Activated naive CD4-positive, alpha-beta T cell treated with anti-CD3 and anti-CD28 coated beads, Interleukin-2, amount 10 ng/mL, durations not matched to agents 5 hours and 36 hours (primary cell): ENCODE data around the gene LRRC71. TPM values are rescaled to one million over a fixed set of nuclear protein-coding genes. Genes with fewer than 3 reads are reported as not detected.

Experiments used
- microRNA-seq: library from miRNA; unstranded; fragments of <30 nt; microRNA quantifications from one replicate; pipeline ENCODE4 v1.2.0, GENCODE V29; 2022; ENCODE audit warnings: borderline microRNAs expressed, borderline replicate concordance
- total RNA-seq, 2 experiments: library from RNA; stranded (reverse); gene quantifications; one replicate each; pipeline ENCODE4 v1.2.3, GENCODE V29; 2021

The LRRC71 gene
- not detected for total RNA-seq

DNA sequence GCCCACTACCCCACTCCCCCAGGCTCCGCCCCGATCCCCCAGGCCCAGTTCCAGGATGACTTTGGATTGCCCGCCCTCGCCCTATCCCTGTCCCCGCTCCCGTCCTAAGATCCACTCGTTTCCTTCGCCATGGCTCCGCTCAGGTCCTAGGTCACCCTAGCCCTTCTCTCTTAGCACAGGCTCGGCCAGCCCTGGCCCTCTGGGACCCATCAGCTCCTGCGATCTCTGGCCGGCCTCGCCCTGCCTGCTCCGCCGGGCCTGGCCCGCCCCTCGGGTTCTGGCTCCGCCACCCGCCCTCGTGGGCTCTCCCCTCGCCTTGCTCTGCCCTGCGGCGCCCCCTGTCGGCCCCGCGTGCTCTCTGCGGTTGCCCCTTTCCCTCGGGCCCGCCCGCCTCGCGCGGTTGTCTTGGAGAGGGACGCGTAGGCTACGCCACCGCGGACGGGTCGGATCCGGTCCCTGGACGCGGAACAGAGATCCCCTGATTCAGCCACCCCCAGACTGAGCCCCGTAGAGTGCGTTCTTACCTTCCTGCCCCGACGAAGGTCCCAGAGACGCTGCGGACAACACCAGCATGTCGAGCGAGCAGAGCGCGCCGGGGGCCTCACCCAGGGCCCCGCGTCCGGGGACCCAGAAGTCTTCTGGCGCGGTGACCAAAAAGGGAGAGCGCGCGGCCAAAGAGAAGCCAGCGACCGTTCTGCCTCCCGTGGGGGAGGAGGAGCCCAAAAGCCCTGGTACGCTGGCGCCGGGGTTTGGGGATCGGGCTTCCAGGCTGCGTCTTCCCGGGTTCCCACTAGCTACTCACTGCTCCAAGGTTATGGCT lies at the start of gene LRRC71:
Gene LRRC71 (plus strand): TSS at position 400 of the 820 bp plus-strand sequence. CDS start 172 bp downstream, at position 572.

DNA sequence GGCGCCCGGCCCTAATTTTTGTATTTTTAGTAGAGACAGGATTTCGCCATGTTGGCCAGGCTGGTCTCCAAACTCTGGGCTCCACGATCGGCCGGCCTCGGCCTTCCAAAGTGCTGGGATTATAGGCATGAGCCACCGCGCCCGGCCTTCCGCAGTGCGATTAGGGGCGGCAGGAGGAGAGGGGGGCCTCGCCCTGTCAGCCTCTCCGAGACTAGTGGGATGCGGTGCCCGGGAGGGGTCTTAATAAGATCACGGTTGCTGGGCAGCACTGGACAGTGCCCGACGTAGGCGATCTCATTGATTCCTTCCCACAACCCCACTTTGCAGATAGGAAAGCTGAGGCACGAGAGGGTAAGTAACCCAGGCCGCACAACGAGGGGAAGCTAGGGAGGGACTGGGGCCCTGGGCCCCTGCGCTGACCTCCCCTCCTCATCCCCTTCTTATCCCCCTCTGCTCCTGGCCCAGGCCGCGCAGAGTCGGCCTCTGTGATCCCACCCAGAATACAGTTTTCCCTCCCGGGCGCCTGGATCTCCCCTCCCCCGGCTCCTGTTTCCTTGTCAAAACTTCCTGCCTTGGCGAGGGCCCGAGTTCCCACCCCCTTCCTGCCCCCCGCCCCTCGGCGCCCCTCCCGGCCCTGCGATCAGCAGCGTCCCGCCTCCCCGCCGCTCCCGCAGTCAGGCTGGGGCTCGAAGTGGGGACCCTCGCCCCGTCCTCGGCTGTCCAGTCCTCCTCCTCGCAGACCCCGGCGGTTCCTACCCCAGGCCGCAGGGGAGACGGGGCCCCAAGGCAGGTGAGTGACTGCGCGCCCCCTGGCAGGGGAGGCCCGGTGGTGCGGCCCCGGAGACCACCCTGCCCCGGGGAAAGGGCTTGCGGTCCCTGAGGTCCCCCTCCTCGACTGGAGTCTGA lies 27.1 kb upstream of the LRRC71 start, which contains the start of gene PEAR1:
Gene PEAR1 (plus strand): TSS at position 671 of the 906 bp plus-strand sequence. CDS start 10,209 bp downstream, outside the sequence.

Small RNA genes lying within 50 kb of the gene (microRNA-seq; reads per million reads assigned to microRNA genes)
- not detected for gene MIR765

Other genes with a start within 250 kb of the LRRC71 start
- not detected for gene NES, start 243.2 kb upstream of the LRRC71 start, total RNA-seq
- gene CRABP2, start 215.0 kb upstream of the LRRC71 start, total RNA-seq, result under 1 TPM; 0.48 to 0.71 TPM
- gene METTL25B, start 192.2 kb upstream of the LRRC71 start, total RNA-seq, result 10 to 100 TPM; 28.8 to 32.5 TPM
- gene ISG20L2, start 191.9 kb upstream of the LRRC71 start, total RNA-seq, result 10 to 100 TPM; 38.2 to 38.3 TPM
- 10 to 100 TPM; 37.3 to 44.1 TPM for gene MRPL24, start 179.5 kb upstream of the LRRC71 start, total RNA-seq
- gene HDGF, start 169.0 kb upstream of the LRRC71 start, total RNA-seq, result 100 to 1,000 TPM; 182 to 185 TPM
- 10 to 100 TPM; 58.1 to 64.1 TPM for gene PRCC, start 153.1 kb upstream of the LRRC71 start, total RNA-seq
- gene SH2D2A, start 103.8 kb upstream of the LRRC71 start, total RNA-seq, result 10 to 100 TPM; 75.8 to 81.8 TPM
- gene INSRR, start 61.5 kb upstream of the LRRC71 start, total RNA-seq, result under 1 TPM; 0.05 to 0.08 TPM
- 1 to 10 TPM; 2.2 to 2.4 TPM for gene NTRK1, start 59.8 kb upstream of the LRRC71 start, total RNA-seq
- under 1 TPM; 0.28 to 0.31 TPM for gene PEAR1, start 26.9 kb upstream of the LRRC71 start, total RNA-seq
- gene ARHGEF11, start 125.1 kb downstream of the LRRC71 start, total RNA-seq, result 10 to 100 TPM; 30.7 to 33.2 TPM
- gene ETV3L, start 179.2 kb downstream of the LRRC71 start, total RNA-seq, result not detected
- gene ETV3, start 217.8 kb downstream of the LRRC71 start, total RNA-seq, result 10 to 100 TPM; 45.4 to 45.5 TPM